HG03558 (cell line): ENCODE data around the gene MRAS.

Experiments used
- ATAC-seq: cut with Tn5 transposase; IDR thresholded peaks from one replicate; pipeline ENCODE4 v1.9.1; 2021; ENCODE audit warnings: moderate number of reproducible peaks; ENCODE audit not compliant: unreplicated experiment; ENCODE audit errors: extremely low read depth

Gene MRAS

GRCh38 chr3:138338811-138339210 lies 9.6 kb upstream of the MRAS start:
- no peak for ATAC-seq

- no peak for ATAC-seq
Measured at GRCh38 chr3:138340511-138340910, 7.9 kb upstream of the MRAS start.

- ATAC-seq: no peak
Measured at GRCh38 chr3:138344754-138345153, 3.6 kb upstream of the MRAS start.

- ATAC-seq: no peak
Measured at GRCh38 chr3:138348754-138349739, 668 bp downstream of the MRAS start.

GRCh38 chr3:138349926-138350665 lies 1.7 kb downstream of the MRAS start:
- ATAC-seq: no peak

GRCh38 chr3:138351151-138351550 lies 2.8 kb downstream of the MRAS start:
- no peak for ATAC-seq

- no peak for ATAC-seq
Measured at GRCh38 chr3:138351916-138352550, 3.7 kb downstream of the MRAS start.

- ATAC-seq: no peak
Measured at GRCh38 chr3:138354376-138354775, 6.0 kb downstream of the MRAS start.

GRCh38 chr3:138355071-138355470 lies 6.7 kb downstream of the MRAS start:
- ATAC-seq: no peak

GRCh38 chr3:138356730-138357405 lies 8.5 kb downstream of the MRAS start:
- no peak for ATAC-seq

- no peak for ATAC-seq
Measured at GRCh38 chr3:138359148-138359918, 11.0 kb downstream of the MRAS start.

- ATAC-seq: no peak
Measured at GRCh38 chr3:138359919-138360868, 11.8 kb downstream of the MRAS start.

- ATAC-seq: no peak
Measured at GRCh38 chr3:138360869-138361525, 12.6 kb downstream of the MRAS start.

GRCh38 chr3:138361561-138361971 lies 13.2 kb downstream of the MRAS start:
- no peak for ATAC-seq

- ATAC-seq: no peak
Measured at GRCh38 chr3:138362538-138362937, 14.2 kb downstream of the MRAS start.

GRCh38 chr3:138363322-138363721 lies 14.9 kb downstream of the MRAS start:
- ATAC-seq: no peak

- ATAC-seq: no peak
Measured at GRCh38 chr3:138364356-138365252, 16.2 kb downstream of the MRAS start.
